NCI-H1048 (cell line): ENCODE data around the gene PDE2A.

ENCODE experiments used
- DNase-seq: peaks from one replicate; lab custom pipeline; 2025; lab: John Stamatoyannopoulos, UW

The PDE2A gene

GRCh38 chr11:72704783-72705265 is 30.6 kb upstream of the PDE2A start:
- no peak for DNase-seq

GRCh38 chr11:72704028-72704782 is 30.0 kb upstream of the PDE2A start:
- no peak for DNase-seq

GRCh38 chr11:72703267-72704008 is 29.2 kb upstream of the PDE2A start:
- DNase-seq: no peak

GRCh38 chr11:72702577-72703241 is 28.5 kb upstream of the PDE2A start:
- DNase-seq: no peak

GRCh38 chr11:72702096-72702495 is 27.9 kb upstream of the PDE2A start:
- no peak for DNase-seq

GRCh38 chr11:72701466-72701865 is 27.2 kb upstream of the PDE2A start:
- DNase-seq: no peak

- no peak for DNase-seq
These were observed 25.9 kb upstream of the PDE2A start for GRCh38 chr11:72700146-72700545.

GRCh38 chr11:72697814-72698213 is 23.6 kb upstream of the PDE2A start:
- DNase-seq: no peak

GRCh38 chr11:72696866-72697700 is 22.9 kb upstream of the PDE2A start:
- no peak for DNase-seq

GRCh38 chr11:72695354-72695753 is 21.1 kb upstream of the PDE2A start:
- no peak for DNase-seq

GRCh38 chr11:72693271-72693968 is 19.2 kb upstream of the PDE2A start:
- DNase-seq: no peak

- no peak for DNase-seq
These were observed 18.4 kb upstream of the PDE2A start for GRCh38 chr11:72692498-72693237.

GRCh38 chr11:72690166-72690565 is 15.9 kb upstream of the PDE2A start:
- no peak for DNase-seq

GRCh38 chr11:72688929-72689328 is 14.7 kb upstream of the PDE2A start:
- no peak for DNase-seq

- no peak for DNase-seq
These were observed 14.3 kb upstream of the PDE2A start for GRCh38 chr11:72688486-72688885.

GRCh38 chr11:72687326-72687725 is 13.1 kb upstream of the PDE2A start:
- no peak for DNase-seq

GRCh38 chr11:72686639-72687220 is 12.5 kb upstream of the PDE2A start:
- no peak for DNase-seq

- no peak for DNase-seq
These were observed 11.6 kb upstream of the PDE2A start for GRCh38 chr11:72685560-72686480.
